Measurements from ENCODE around the gene LOXHD1.

DNA sequence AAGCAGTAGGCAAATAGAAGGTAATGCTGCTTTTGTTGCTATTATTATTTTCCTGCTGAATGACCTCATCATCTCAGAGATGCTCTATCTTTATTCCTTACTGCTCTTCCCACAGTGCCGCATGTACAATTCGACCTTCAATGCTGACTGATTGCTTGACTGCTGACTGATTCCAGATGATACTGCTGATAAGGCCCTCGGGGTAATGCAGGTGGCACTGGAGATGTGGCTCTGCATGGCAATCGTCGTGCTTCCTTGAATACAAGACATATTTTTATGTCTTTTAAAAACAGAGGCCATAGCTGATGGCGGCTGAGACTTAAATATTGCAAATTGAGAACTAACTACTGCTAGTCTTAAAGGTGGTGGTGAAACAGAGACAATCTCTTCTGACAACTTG, 146.6 kb downstream of the LOXHD1 start:
- TF ChIP-seq, protein P1, sequence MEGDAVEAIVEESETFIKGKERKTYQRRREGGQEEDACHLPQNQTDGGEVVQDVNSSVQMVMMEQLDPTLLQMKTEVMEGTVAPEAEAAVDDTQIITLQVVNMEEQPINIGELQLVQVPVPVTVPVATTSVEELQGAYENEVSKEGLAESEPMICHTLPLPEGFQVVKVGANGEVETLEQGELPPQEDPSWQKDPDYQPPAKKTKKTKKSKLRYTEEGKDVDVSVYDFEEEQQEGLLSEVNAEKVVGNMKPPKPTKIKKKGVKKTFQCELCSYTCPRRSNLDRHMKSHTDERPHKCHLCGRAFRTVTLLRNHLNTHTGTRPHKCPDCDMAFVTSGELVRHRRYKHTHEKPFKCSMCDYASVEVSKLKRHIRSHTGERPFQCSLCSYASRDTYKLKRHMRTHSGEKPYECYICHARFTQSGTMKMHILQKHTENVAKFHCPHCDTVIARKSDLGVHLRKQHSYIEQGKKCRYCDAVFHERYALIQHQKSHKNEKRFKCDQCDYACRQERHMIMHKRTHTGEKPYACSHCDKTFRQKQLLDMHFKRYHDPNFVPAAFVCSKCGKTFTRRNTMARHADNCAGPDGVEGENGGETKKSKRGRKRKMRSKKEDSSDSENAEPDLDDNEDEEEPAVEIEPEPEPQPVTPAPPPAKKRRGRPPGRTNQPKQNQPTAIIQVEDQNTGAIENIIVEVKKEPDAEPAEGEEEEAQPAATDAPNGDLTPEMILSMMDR (IDR thresholded peaks at IDR 0.05; ENCODE audit: insufficient read depth, low read length) = no peak
- TF ChIP-seq REST (IDR thresholded peaks at IDR 0.05; ENCODE audit: insufficient replicate concordance, low read depth) (no peak), POLR2AphosphoS5 (IDR thresholded peaks at IDR 0.05; ENCODE audit: low read depth) (no peak)
